Measurements from ENCODE around the gene TUBA4A. TPM values are rescaled to one million over a fixed set of nuclear protein-coding genes. Genes with fewer than 3 reads are reported as not detected.
A peak's percentile ranks its signal among the peaks of the same experiment; 100 is the strongest.

The TUBA4A gene
- total RNA-seq, 1 donor from 2014 or later: 122 TPM

DNA sequence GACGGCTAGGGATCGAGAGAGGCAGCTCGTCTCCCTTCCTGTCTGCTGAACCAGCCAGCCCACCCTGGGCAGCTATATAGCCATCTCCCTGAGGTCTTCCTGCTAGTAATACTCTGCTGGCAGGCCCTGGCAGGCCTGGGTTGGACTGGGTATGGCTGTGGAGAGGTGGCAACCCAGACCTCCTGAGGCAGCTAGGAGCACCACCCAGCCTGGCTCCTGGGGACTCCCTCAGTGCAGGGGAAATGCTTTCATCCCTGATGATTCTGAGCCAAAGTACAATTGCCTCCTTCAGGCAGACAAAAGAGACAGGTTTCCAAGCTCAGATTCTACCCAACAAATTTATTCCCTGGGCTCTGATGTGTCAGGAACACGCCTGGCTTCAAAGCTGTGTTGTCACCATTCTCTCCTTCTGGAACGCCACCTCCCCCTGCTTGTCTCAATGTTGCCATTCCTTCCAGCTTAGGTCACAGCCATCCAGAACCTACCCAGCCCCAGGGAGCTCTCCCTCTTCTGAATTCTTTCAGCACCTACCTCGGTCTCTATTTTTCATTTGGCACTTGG, 20.7 kb upstream of the TUBA4A start:
- intact Hi-C loops (cut with DNase I): no loop called here
- H3K27ac ChIP-seq: peak overlapping the region; percentile 79
- peaks cover 15% of the 10 kb centered on the region for H3K4me1 ChIP-seq
- no peak overlapping the region for H3K4me3 ChIP-seq
- TF ChIP-seq POLR2A (IDR thresholded peaks at IDR 0.05) (no peak), POLR2AphosphoS5 (IDR thresholded peaks at IDR 0.05; ENCODE audit: insufficient read depth in 1 of 2, low read depth in 1 of 2) (peak; percentile 23 to 57)
- H3K27me3 ChIP-seq: no peaks in the 10 kb centered on the region
- DNase-seq (ENCODE audit: extremely low spot score in 2 of 2): no peak
- no peaks in the 10 kb centered on the region for H3K9me3 ChIP-seq
- no peaks in the 10 kb centered on the region for H3K36me3 ChIP-seq

DNA sequence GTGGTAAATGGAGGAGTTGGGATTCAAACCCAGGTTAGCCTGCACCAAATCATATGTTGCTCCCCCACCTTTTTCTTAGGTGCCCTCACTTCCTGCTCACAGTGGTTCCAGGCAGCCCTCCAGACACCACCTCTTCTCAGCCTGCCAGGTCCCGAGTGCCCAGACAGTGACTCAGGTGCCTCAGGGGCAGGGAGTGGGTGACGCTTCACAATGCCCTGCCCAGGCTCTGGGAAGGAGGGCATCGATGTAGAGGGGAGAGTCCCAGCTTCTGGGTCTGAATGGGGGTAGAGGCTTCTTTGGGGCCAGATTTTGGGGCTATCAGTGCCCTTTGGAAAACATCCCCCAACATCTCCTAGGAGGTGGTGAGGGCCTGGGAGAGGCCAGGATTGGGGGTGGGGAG, 20.2 kb upstream of the TUBA4A start:
- H3K27me3 ChIP-seq: no peaks in the 10 kb centered on the region
- DNase-seq (ENCODE audit: extremely low spot score in 2 of 2): no peak
- TF ChIP-seq, protein P1, sequence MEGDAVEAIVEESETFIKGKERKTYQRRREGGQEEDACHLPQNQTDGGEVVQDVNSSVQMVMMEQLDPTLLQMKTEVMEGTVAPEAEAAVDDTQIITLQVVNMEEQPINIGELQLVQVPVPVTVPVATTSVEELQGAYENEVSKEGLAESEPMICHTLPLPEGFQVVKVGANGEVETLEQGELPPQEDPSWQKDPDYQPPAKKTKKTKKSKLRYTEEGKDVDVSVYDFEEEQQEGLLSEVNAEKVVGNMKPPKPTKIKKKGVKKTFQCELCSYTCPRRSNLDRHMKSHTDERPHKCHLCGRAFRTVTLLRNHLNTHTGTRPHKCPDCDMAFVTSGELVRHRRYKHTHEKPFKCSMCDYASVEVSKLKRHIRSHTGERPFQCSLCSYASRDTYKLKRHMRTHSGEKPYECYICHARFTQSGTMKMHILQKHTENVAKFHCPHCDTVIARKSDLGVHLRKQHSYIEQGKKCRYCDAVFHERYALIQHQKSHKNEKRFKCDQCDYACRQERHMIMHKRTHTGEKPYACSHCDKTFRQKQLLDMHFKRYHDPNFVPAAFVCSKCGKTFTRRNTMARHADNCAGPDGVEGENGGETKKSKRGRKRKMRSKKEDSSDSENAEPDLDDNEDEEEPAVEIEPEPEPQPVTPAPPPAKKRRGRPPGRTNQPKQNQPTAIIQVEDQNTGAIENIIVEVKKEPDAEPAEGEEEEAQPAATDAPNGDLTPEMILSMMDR (IDR thresholded peaks at IDR 0.05): no peak
- TF ChIP-seq POLR2A (IDR thresholded peaks at IDR 0.05) (no peak), POLR2AphosphoS5 (IDR thresholded peaks at IDR 0.05; ENCODE audit: insufficient read depth in 1 of 2, low read depth in 1 of 2) (peak in 1 of 2 donors; percentile 59)
- intact Hi-C loops (cut with DNase I): no loop called here
- no peaks in the 10 kb centered on the region for H3K36me3 ChIP-seq
- no peak overlapping the region for H3K4me3 ChIP-seq
- H3K27ac ChIP-seq: peak overlapping the region; percentile 79
- peaks cover 15% of the 10 kb centered on the region for H3K4me1 ChIP-seq
- H3K9me3 ChIP-seq: no peaks in the 10 kb centered on the region

DNA sequence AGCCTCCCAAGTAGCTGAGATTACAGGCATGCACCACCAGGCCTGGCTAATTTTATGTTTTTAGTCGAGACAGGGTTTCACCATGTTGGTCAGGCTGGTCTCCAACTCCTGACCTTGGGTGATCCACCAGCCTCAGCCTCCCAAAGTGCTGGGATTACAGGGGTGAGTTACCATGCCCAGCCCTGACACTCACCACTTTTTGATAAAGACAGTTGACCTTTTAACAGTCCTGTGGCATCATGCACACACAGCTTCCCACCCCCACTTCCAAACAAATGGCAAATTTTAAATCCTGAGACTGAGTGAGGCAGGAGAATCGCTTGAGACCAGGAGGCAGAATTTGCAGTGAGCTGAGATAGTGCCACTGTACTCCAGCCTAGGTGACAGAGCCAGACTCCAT, 19.3 kb upstream of the TUBA4A start:
- no peaks in the 10 kb centered on the region for H3K36me3 ChIP-seq
- H3K27me3 ChIP-seq: no peaks in the 10 kb centered on the region
- no peak overlapping the region for H3K4me3 ChIP-seq
- no peak for DNase-seq (ENCODE audit: extremely low spot score in 2 of 2)
- no peak for TF ChIP-seq POLR2A (IDR thresholded peaks at IDR 0.05)
- TF ChIP-seq POLR2AphosphoS5 (IDR thresholded peaks at IDR 0.05; ENCODE audit: insufficient read depth in 1 of 2, low read depth in 1 of 2): no peak
- TF ChIP-seq, protein P1 (IDR thresholded peaks at IDR 0.05): no peak
- intact Hi-C loops (cut with DNase I): no loop called here
- H3K27ac ChIP-seq: no peak overlapping the region
- peaks cover 6% of the 10 kb centered on the region for H3K4me1 ChIP-seq
- H3K9me3 ChIP-seq: no peaks in the 10 kb centered on the region

DNA sequence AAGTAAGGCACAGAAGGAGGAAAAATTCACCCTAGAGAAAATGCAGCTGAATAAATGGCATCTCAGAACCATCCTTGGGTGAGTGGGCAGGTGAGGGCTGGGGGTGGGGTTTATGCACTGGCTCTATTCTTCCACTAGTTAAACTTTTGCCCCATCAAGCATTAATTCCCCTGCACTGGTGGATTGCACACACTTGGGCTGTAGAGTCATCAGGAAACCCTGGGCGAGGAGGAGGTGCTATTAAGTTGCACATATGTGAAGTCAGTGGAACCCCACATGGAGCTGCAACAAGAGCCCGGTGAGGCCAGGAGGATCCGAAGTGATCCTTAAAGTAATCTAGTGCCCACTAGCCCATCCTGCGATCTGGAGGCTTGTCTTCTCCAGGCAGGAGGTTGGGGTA, 18.6 kb upstream of the TUBA4A start:
- no peak overlapping the region for H3K4me3 ChIP-seq
- H3K27me3 ChIP-seq: no peaks in the 10 kb centered on the region
- no peaks in the 10 kb centered on the region for H3K36me3 ChIP-seq
- no peaks in the 10 kb centered on the region for H3K4me1 ChIP-seq
- H3K27ac ChIP-seq: no peak overlapping the region
- intact Hi-C loops (cut with DNase I): no loop called here
- H3K9me3 ChIP-seq: no peaks in the 10 kb centered on the region
- TF ChIP-seq POLR2AphosphoS5 (IDR thresholded peaks at IDR 0.05; ENCODE audit: insufficient read depth in 1 of 2, low read depth in 1 of 2) (no peak), POLR2A (IDR thresholded peaks at IDR 0.05) (no peak)
- TF ChIP-seq, protein P1 (IDR thresholded peaks at IDR 0.05): no peak
- DNase-seq (ENCODE audit: extremely low spot score in 2 of 2): no peak

DNA sequence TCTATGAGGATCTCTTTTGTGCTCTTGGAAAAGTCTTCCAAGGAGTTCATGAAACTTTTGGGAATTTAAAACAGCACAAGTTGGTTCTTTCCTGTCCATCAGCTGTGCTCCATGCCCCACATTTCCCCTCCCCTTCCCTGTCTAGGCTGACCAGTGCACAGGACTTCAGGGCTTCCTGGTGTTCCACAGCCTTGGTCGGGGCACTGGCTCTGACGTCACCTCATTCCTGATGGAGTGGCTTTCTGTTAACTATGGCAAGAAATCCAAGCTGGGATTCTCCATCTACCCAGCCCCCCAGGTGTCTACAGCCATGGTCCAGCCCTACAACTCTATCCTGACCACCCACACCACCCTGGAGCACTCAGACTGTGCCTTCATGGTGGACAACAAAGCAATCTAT, 17.3 kb upstream of the TUBA4A start:
- Histone ChIP-seq H3K4me1 (no peaks in the 10 kb centered on the region), H3K4me3 (no peak overlapping the region), H3K9me3 (no peaks in the 10 kb centered on the region), H3K27ac (no peak overlapping the region), H3K36me3 (no peaks in the 10 kb centered on the region), H3K27me3 (no peaks in the 10 kb centered on the region)
- TF ChIP-seq, protein P1 (IDR thresholded peaks at IDR 0.05): no peak
- TF ChIP-seq POLR2AphosphoS5 (IDR thresholded peaks at IDR 0.05; ENCODE audit: insufficient read depth in 1 of 2, low read depth in 1 of 2): no peak
- TF ChIP-seq POLR2A (IDR thresholded peaks at IDR 0.05): no peak
- intact Hi-C loops (cut with DNase I): no loop called here
- no peak for DNase-seq (ENCODE audit: extremely low spot score in 2 of 2)

Measured in vagina (tissue), 2 donors.